ENCODE results near the gene MAZ. TPM values are rescaled to one million over a fixed set of nuclear protein-coding genes. Genes with fewer than 3 reads are reported as not detected.
"Not testable (repeated sequence)": the region's sequence is repeated elsewhere in the genome, so short reads cannot be mapped to it uniquely, and the experiment has no call there.

Gene MAZ
- total RNA-seq, 1 donor from 2014 or later = 247 TPM

- no peaks in the 10 kb centered on the region for H3K36me3 Mint-ChIP-seq (ENCODE audit: low read depth, unreplicated experiment)
- no peak overlapping the region for H3K9ac ChIP-seq (ENCODE audit: low read length)
- H3K4me3 Mint-ChIP-seq (ENCODE audit: unreplicated experiment) = peak overlapping the region; percentile 45
- H3K27me3 Mint-ChIP-seq (ENCODE audit: low read depth, unreplicated experiment) = peaks cover 16% of the 10 kb centered on the region
- peak overlapping the region; percentile 78 for H3K4me2 ChIP-seq (ENCODE audit: low read length)
- no peak overlapping the region for H3K27ac ChIP-seq (ENCODE audit: low read depth, low read length)
- H3K79me2 ChIP-seq (ENCODE audit: insufficient read depth, low read length) = no peaks in the 10 kb centered on the region
- H3K9me3 Mint-ChIP-seq (ENCODE audit: unreplicated experiment) = peaks cover 2% of the 10 kb centered on the region
- H3K27ac Mint-ChIP-seq (ENCODE audit: unreplicated experiment) = no peak overlapping the region
- no peaks in the 10 kb centered on the region for H3K36me3 ChIP-seq (ENCODE audit: insufficient read depth, low read length)
- H4K20me1 ChIP-seq (ENCODE audit: insufficient read depth, low read length) = no peaks in the 10 kb centered on the region
- peak overlapping the region; percentile 98 for H2AFZ ChIP-seq (ENCODE audit: low read depth, low read length)
- no peak for TF ChIP-seq EZH2 (IDR thresholded peaks at IDR 0.05; ENCODE audit: insufficient read depth, low read length)
- TF ChIP-seq, protein P1, sequence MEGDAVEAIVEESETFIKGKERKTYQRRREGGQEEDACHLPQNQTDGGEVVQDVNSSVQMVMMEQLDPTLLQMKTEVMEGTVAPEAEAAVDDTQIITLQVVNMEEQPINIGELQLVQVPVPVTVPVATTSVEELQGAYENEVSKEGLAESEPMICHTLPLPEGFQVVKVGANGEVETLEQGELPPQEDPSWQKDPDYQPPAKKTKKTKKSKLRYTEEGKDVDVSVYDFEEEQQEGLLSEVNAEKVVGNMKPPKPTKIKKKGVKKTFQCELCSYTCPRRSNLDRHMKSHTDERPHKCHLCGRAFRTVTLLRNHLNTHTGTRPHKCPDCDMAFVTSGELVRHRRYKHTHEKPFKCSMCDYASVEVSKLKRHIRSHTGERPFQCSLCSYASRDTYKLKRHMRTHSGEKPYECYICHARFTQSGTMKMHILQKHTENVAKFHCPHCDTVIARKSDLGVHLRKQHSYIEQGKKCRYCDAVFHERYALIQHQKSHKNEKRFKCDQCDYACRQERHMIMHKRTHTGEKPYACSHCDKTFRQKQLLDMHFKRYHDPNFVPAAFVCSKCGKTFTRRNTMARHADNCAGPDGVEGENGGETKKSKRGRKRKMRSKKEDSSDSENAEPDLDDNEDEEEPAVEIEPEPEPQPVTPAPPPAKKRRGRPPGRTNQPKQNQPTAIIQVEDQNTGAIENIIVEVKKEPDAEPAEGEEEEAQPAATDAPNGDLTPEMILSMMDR (IDR thresholded peaks at IDR 0.05; ENCODE audit: insufficient read depth, low read depth, low read length) = peak; percentile 56
- H3K27me3 ChIP-seq (ENCODE audit: insufficient read depth, low read length) = peaks cover 11% of the 10 kb centered on the region
- no peak for FAIRE-seq
- H3K4me3 ChIP-seq (ENCODE audit: insufficient read depth, low read depth, low read length) = peak overlapping the region; percentile 32
- H3K9me3 ChIP-seq (ENCODE audit: insufficient read depth, low read depth, low read length) = no peaks in the 10 kb centered on the region
- H3K4me1 Mint-ChIP-seq (ENCODE audit: low read depth, unreplicated experiment) = no peaks in the 10 kb centered on the region
- DNase-seq (ENCODE audit: low read depth) = peak; percentile 43
- peaks cover 2% of the 10 kb centered on the region for H3K4me1 ChIP-seq (ENCODE audit: insufficient read depth, low read length)
Observed at GRCh38 chr16:29784901-29785500, 21.3 kb upstream of the MAZ start.

DNA sequence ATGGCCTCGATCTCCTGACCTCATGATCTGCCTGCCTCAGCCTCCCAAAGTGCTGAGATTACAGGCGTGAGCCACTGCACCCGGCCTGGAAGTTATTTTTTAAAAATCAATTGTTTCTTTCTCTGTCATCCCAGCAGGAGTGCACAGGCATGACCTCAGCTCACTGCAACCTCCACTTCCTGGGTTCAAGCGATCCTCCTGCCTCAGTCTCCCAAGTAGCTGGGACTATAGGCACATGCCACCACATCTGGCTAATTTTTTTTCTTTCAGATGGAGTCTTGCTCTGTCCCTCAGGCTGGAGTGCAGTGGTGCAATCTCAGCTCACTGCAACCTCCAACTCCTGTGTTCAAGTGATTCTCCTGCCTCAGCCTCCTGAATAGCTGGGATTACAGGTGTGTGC lies 19.2 kb upstream of the MAZ start:
- not testable (repeated sequence) for H3K4me3 Mint-ChIP-seq (ENCODE audit: unreplicated experiment); H2AFZ ChIP-seq (ENCODE audit: low read depth, low read length); H3K4me3 ChIP-seq (ENCODE audit: insufficient read depth, low read depth, low read length); FAIRE-seq; DNase-seq (ENCODE audit: low read depth); H3K27me3 Mint-ChIP-seq (ENCODE audit: low read depth, unreplicated experiment); H3K27ac ChIP-seq (ENCODE audit: low read depth, low read length); H3K9me3 ChIP-seq (ENCODE audit: insufficient read depth, low read depth, low read length); H4K20me1 ChIP-seq (ENCODE audit: insufficient read depth, low read length); H3K27me3 ChIP-seq (ENCODE audit: insufficient read depth, low read length); H3K9me3 Mint-ChIP-seq (ENCODE audit: unreplicated experiment); H3K9ac ChIP-seq (ENCODE audit: low read length); H3K36me3 Mint-ChIP-seq (ENCODE audit: low read depth, unreplicated experiment); H3K4me2 ChIP-seq (ENCODE audit: low read length); H3K4me1 Mint-ChIP-seq (ENCODE audit: low read depth, unreplicated experiment); H3K36me3 ChIP-seq (ENCODE audit: insufficient read depth, low read length)
- Histone ChIP-seq H3K79me2 (ENCODE audit: insufficient read depth, low read length) (peaks cover 16% of the 10 kb centered on the region), H3K4me1 (ENCODE audit: insufficient read depth, low read length) (peaks cover 11% of the 10 kb centered on the region)
- H3K27ac Mint-ChIP-seq (ENCODE audit: unreplicated experiment) = peak overlapping the region; percentile 41

GRCh38 chr16:29789775-29790182 lies 16.6 kb upstream of the MAZ start:
- H3K36me3 ChIP-seq (ENCODE audit: insufficient read depth, low read length) = no peaks in the 10 kb centered on the region
- peaks cover 42% of the 10 kb centered on the region for H3K79me2 ChIP-seq (ENCODE audit: insufficient read depth, low read length)
- peak overlapping the region; percentile 94 for H3K4me2 ChIP-seq (ENCODE audit: low read length)
- peaks cover 7% of the 10 kb centered on the region for H3K4me1 Mint-ChIP-seq (ENCODE audit: low read depth, unreplicated experiment)
- peak overlapping the region; percentile 60 for H3K4me3 ChIP-seq (ENCODE audit: insufficient read depth, low read depth, low read length)
- peak overlapping the region; percentile 98 for H2AFZ ChIP-seq (ENCODE audit: low read depth, low read length)
- no peaks in the 10 kb centered on the region for H3K9me3 ChIP-seq (ENCODE audit: insufficient read depth, low read depth, low read length)
- no peaks in the 10 kb centered on the region for H3K27me3 ChIP-seq (ENCODE audit: insufficient read depth, low read length)
- peak overlapping the region; percentile 87 for H3K27ac Mint-ChIP-seq (ENCODE audit: unreplicated experiment)
- H3K27ac ChIP-seq (ENCODE audit: low read depth, low read length) = peak overlapping the region; percentile 41
- H3K4me3 Mint-ChIP-seq (ENCODE audit: unreplicated experiment) = peak overlapping the region; percentile 98
- H3K9ac ChIP-seq (ENCODE audit: low read length) = peak overlapping the region; percentile 82
- TF ChIP-seq, protein P1 (IDR thresholded peaks at IDR 0.05; ENCODE audit: insufficient read depth, low read depth, low read length) = no peak
- no peak for TF ChIP-seq EZH2 (IDR thresholded peaks at IDR 0.05; ENCODE audit: insufficient read depth, low read length)
- peaks cover 5% of the 10 kb centered on the region for H4K20me1 ChIP-seq (ENCODE audit: insufficient read depth, low read length)
- H3K27me3 Mint-ChIP-seq (ENCODE audit: low read depth, unreplicated experiment) = peaks cover 2% of the 10 kb centered on the region
- H3K36me3 Mint-ChIP-seq (ENCODE audit: low read depth, unreplicated experiment) = no peaks in the 10 kb centered on the region
- H3K4me1 ChIP-seq (ENCODE audit: insufficient read depth, low read length) = peaks cover 11% of the 10 kb centered on the region
- DNase-seq (ENCODE audit: low read depth) (no peak), FAIRE-seq (no peak)
- no peaks in the 10 kb centered on the region for H3K9me3 Mint-ChIP-seq (ENCODE audit: unreplicated experiment)

All from astrocyte (in vitro differentiated cells and primary cell).